Measurements from ENCODE around the gene RCC2.

DNA sequence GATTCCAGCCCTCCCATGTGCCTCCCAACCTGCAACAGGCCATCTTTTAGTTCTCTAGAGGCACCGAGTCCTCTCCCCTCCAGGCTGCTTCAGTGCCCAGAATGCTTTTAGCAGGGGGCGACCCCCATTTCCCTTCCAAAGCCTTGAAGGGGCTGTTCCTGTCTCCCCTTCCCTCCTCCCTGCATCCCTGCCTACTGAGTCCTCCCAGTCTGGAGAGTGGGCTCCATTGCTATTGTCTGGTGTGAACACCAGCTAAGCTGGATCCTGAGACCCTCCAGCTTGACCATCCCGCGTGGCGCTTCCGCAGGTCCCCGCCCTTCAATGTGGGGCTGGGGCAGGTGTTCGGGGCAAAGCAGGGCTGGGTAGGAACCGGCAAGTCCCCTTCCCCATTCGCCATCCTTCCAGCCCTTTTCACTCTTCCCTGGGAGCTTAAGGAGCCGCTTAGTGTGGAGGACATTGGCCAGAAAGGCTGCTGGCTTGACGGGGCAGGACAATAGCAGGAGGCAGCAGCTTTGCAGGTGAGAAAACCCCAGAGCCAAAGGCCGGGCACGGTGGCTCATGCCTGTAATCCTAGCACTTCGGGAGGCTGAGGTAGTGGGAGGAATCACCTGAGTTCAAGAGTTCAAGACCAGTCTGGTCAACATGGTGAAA, 35.3 kb downstream of the RCC2 start:
- no peak for TF ChIP-seq ZBTB1 (tag by site-specific recombination; IDR thresholded peaks at IDR 0.05)
- TF ChIP-seq, protein P1, sequence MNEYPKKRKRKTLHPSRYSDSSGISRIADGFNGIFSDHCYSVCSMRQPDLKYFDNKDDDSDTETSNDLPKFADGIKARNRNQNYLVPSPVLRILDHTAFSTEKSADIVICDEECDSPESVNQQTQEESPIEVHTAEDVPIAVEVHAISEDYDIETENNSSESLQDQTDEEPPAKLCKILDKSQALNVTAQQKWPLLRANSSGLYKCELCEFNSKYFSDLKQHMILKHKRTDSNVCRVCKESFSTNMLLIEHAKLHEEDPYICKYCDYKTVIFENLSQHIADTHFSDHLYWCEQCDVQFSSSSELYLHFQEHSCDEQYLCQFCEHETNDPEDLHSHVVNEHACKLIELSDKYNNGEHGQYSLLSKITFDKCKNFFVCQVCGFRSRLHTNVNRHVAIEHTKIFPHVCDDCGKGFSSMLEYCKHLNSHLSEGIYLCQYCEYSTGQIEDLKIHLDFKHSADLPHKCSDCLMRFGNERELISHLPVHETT (tag by site-specific recombination; IDR thresholded peaks at IDR 0.05): no peak
- no peak for TF ChIP-seq ZNF561 (tag by site-specific recombination; IDR thresholded peaks at IDR 0.05; ENCODE audit: borderline replicate concordance)
- TF ChIP-seq, protein P2, sequence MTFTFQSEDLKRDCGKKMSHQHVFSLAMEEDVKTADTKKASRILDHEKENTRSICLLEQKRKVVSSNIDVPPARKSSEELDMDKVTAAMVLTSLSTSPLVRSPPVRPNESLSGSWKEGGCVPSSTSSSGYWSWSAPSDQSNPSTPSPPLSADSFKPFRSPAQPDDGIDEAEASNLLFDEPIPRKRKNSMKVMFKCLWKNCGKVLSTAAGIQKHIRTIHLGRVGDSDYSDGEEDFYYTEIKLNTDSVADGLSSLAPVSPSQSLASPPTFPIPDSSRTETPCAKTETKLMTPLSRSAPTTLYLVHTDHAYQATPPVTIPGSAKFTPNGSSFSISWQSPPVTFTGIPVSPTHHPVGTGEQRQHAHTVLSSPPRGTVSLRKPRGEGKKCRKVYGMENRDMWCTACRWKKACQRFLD (tag by site-specific recombination; IDR thresholded peaks at IDR 0.05): no peak
- no peak for TF ChIP-seq SP2 (tag by site-specific recombination; IDR thresholded peaks at IDR 0.05)
- TF ChIP-seq TCF7L2 (IDR thresholded peaks at IDR 0.05; ENCODE audit: borderline replicate concordance, low read depth, low read length): no peak
- TF ChIP-seq, protein P3, sequence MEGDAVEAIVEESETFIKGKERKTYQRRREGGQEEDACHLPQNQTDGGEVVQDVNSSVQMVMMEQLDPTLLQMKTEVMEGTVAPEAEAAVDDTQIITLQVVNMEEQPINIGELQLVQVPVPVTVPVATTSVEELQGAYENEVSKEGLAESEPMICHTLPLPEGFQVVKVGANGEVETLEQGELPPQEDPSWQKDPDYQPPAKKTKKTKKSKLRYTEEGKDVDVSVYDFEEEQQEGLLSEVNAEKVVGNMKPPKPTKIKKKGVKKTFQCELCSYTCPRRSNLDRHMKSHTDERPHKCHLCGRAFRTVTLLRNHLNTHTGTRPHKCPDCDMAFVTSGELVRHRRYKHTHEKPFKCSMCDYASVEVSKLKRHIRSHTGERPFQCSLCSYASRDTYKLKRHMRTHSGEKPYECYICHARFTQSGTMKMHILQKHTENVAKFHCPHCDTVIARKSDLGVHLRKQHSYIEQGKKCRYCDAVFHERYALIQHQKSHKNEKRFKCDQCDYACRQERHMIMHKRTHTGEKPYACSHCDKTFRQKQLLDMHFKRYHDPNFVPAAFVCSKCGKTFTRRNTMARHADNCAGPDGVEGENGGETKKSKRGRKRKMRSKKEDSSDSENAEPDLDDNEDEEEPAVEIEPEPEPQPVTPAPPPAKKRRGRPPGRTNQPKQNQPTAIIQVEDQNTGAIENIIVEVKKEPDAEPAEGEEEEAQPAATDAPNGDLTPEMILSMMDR (tag by site-specific recombination; IDR thresholded peaks at IDR 0.05): no peak
- TF ChIP-seq ZNF549 (tag by site-specific recombination; IDR thresholded peaks at IDR 0.05): no peak
- TF ChIP-seq MEIS1 (CRISPR knock-in tag; IDR thresholded peaks at IDR 0.05; ENCODE audit: borderline replicate concordance): no peak

Measured in HEK293 (cell line).